BLaER1 (cell line): Measurements from ENCODE around the gene ABLIM2.
"Not testable (repeated sequence)": the region's sequence is repeated elsewhere in the genome, so short reads cannot be mapped to it uniquely, and the experiment has no call there.

Experiments
- H3K27ac ChIP-seq: shearing (Covaris generic); formaldehyde crosslinking; 2 replicates; pipeline ENCODE4 v1.8.1; 2022
- H3K27me3 ChIP-seq: shearing (Covaris generic); formaldehyde crosslinking; 2 replicates; pipeline ENCODE4 v1.8.1; 2022
- H3K36me3 ChIP-seq: shearing (Covaris generic); formaldehyde crosslinking; 2 replicates; pipeline ENCODE4 v1.8.1; 2022
- H3K4me1 ChIP-seq: shearing (Covaris generic); formaldehyde crosslinking; 2 replicates; pipeline ENCODE4 v1.8.1; 2022
- H3K4me2 ChIP-seq: shearing (Covaris generic); formaldehyde crosslinking; 2 replicates; pipeline ENCODE4 v1.8.1; 2022
- H3K4me3 ChIP-seq: shearing (Covaris generic); formaldehyde crosslinking; 2 replicates; pipeline ENCODE4 v1.8.1; 2022
- H3K9ac ChIP-seq: shearing (Covaris generic); formaldehyde crosslinking; 2 replicates; pipeline ENCODE4 v1.8.1; 2022
- H3K9me3 ChIP-seq: shearing (Covaris generic); formaldehyde crosslinking; 2 replicates; pipeline ENCODE4 v1.8.1; 2022
- H4K20me1 ChIP-seq: shearing (Covaris generic); formaldehyde crosslinking; 2 replicates; pipeline ENCODE4 v1.8.1; 2022
- Cebpa-rat ChIP-seq: shearing (Covaris generic); IDR thresholded peaks from 2 replicates; pipeline ENCODE4 v1.8.1; 2022

ABLIM2 gene

GRCh38 chr4:7950301-7951092 is 208.1 kb downstream of the ABLIM2 start:
- no peaks in the 10 kb centered on the region for H3K4me1 ChIP-seq
- H3K27me3 ChIP-seq: no peaks in the 10 kb centered on the region

GRCh38 chr4:7949759-7950158 is 208.9 kb downstream of the ABLIM2 start:
- Histone ChIP-seq H3K4me3 (no peak overlapping the region), H3K9me3 (peaks cover 20% of the 10 kb centered on the region), H3K36me3 (no peaks in the 10 kb centered on the region), H3K4me2 (no peak overlapping the region), H3K4me1 (no peaks in the 10 kb centered on the region), H3K27me3 (no peaks in the 10 kb centered on the region), H3K27ac (no peak overlapping the region), H3K9ac (no peak overlapping the region), H4K20me1 (no peaks in the 10 kb centered on the region)
- TF ChIP-seq Cebpa-rat: no peak

More at GRCh38 chr4:7950301-7951092, 208.1 kb downstream of the ABLIM2 start:
- no peak overlapping the region for H3K4me3 ChIP-seq
- H3K36me3 ChIP-seq: no peaks in the 10 kb centered on the region
- peaks cover 20% of the 10 kb centered on the region for H3K9me3 ChIP-seq
- no peak overlapping the region for H3K4me2 ChIP-seq
- TF ChIP-seq Cebpa-rat: no peak
- no peak overlapping the region for H3K27ac ChIP-seq
- no peak overlapping the region for H3K9ac ChIP-seq
- H4K20me1 ChIP-seq: no peaks in the 10 kb centered on the region

GRCh38 chr4:7947927-7948326 is 210.7 kb downstream of the ABLIM2 start:
- no peak for TF ChIP-seq Cebpa-rat

GRCh38 chr4:7945709-7946380 is 212.8 kb downstream of the ABLIM2 start:
- Histone ChIP-seq H4K20me1 (no peaks in the 10 kb centered on the region), H3K9ac (no peak overlapping the region), H3K9me3 (peaks cover 4% of the 10 kb centered on the region), H3K4me3 (no peak overlapping the region), H3K4me2 (no peak overlapping the region), H3K27me3 (no peaks in the 10 kb centered on the region), H3K4me1 (no peaks in the 10 kb centered on the region), H3K27ac (no peak overlapping the region), H3K36me3 (no peaks in the 10 kb centered on the region)
- TF ChIP-seq Cebpa-rat: no peak

More at GRCh38 chr4:7947927-7948326, 210.7 kb downstream of the ABLIM2 start:
- Histone ChIP-seq H4K20me1 (no peaks in the 10 kb centered on the region), H3K4me3 (no peak overlapping the region), H3K9ac (no peak overlapping the region), H3K4me1 (no peaks in the 10 kb centered on the region), H3K9me3 (peaks cover 13% of the 10 kb centered on the region), H3K27ac (no peak overlapping the region), H3K36me3 (no peaks in the 10 kb centered on the region), H3K4me2 (no peak overlapping the region), H3K27me3 (no peaks in the 10 kb centered on the region)

GRCh38 chr4:7944599-7945220 is 213.9 kb downstream of the ABLIM2 start:
- no peaks in the 10 kb centered on the region for H3K27me3 ChIP-seq
- no peak overlapping the region for H3K4me2 ChIP-seq
- H3K27ac ChIP-seq: no peak overlapping the region
- no peak overlapping the region for H3K4me3 ChIP-seq
- H3K9me3 ChIP-seq: no peaks in the 10 kb centered on the region
- H4K20me1 ChIP-seq: no peaks in the 10 kb centered on the region
- TF ChIP-seq Cebpa-rat: no peak
- no peaks in the 10 kb centered on the region for H3K36me3 ChIP-seq
- H3K9ac ChIP-seq: no peak overlapping the region
- peaks cover 5% of the 10 kb centered on the region; the same call in 1 of the 2 replicates for H3K4me1 ChIP-seq

- peaks cover 12% of the 10 kb centered on the region for H3K4me1 ChIP-seq
- not testable (repeated sequence) for H3K4me3 ChIP-seq, H3K36me3 ChIP-seq, H4K20me1 ChIP-seq, H3K9ac ChIP-seq, H3K27ac ChIP-seq, H3K4me2 ChIP-seq, H3K9me3 ChIP-seq, H3K27me3 ChIP-seq
These were observed 214.9 kb downstream of the ABLIM2 start for GRCh38 chr4:7943688-7944087.

- Histone ChIP-seq H3K27me3 (peaks cover 13% of the 10 kb centered on the region), H3K9ac (no peak overlapping the region), H3K4me1 (peaks cover 17% of the 10 kb centered on the region), H3K4me2 (no peak overlapping the region), H3K4me3 (no peak overlapping the region), H3K9me3 (no peaks in the 10 kb centered on the region), H3K36me3 (no peaks in the 10 kb centered on the region), H3K27ac (no peak overlapping the region), H4K20me1 (peaks cover 10% of the 10 kb centered on the region)
- no peak for TF ChIP-seq Cebpa-rat
These were observed 215.4 kb downstream of the ABLIM2 start for GRCh38 chr4:7943211-7943610.

GRCh38 chr4:7941965-7942496 is 216.6 kb downstream of the ABLIM2 start:
- Histone ChIP-seq H4K20me1 (peaks cover 22% of the 10 kb centered on the region), H3K9me3 (no peaks in the 10 kb centered on the region), H3K36me3 (no peaks in the 10 kb centered on the region), H3K4me3 (no peak overlapping the region), H3K27me3 (peaks cover 24% of the 10 kb centered on the region), H3K4me2 (no peak overlapping the region), H3K4me1 (peaks cover 22% of the 10 kb centered on the region), H3K27ac (no peak overlapping the region), H3K9ac (no peak overlapping the region)
- TF ChIP-seq Cebpa-rat: no peak

- no peak for TF ChIP-seq Cebpa-rat
- Histone ChIP-seq H3K4me2 (no peak overlapping the region), H4K20me1 (peaks cover 29% of the 10 kb centered on the region), H3K9ac (no peak overlapping the region), H3K27me3 (peaks cover 24% of the 10 kb centered on the region), H3K4me3 (no peak overlapping the region), H3K4me1 (peaks cover 22% of the 10 kb centered on the region), H3K27ac (no peak overlapping the region), H3K9me3 (no peaks in the 10 kb centered on the region), H3K36me3 (no peaks in the 10 kb centered on the region)
These were observed 217.3 kb downstream of the ABLIM2 start for GRCh38 chr4:7941111-7941964.
